HT-29 (cell line): ENCODE measurements around the gene ZFYVE19. TPM values are rescaled to one million over a fixed set of nuclear protein-coding genes. Genes with fewer than 3 reads are reported as not detected.

Experiments used
- DNase-seq: peaks from one replicate; pipeline ENCODE4 v3.0.0-alpha.2; 2015; ENCODE audit warnings: low spot score
- total RNA-seq: library from RNA; depleted of rRNA; stranded (reverse); fragments of >200 nt; shearing (Covaris generic); gene quantifications from 2 replicates; pipeline ENCODE4 v1.2.3, GENCODE V29; 2014

Gene ZFYVE19
- total RNA-seq, 1 experiment from 2014 or later: 68.6 TPM

DNA sequence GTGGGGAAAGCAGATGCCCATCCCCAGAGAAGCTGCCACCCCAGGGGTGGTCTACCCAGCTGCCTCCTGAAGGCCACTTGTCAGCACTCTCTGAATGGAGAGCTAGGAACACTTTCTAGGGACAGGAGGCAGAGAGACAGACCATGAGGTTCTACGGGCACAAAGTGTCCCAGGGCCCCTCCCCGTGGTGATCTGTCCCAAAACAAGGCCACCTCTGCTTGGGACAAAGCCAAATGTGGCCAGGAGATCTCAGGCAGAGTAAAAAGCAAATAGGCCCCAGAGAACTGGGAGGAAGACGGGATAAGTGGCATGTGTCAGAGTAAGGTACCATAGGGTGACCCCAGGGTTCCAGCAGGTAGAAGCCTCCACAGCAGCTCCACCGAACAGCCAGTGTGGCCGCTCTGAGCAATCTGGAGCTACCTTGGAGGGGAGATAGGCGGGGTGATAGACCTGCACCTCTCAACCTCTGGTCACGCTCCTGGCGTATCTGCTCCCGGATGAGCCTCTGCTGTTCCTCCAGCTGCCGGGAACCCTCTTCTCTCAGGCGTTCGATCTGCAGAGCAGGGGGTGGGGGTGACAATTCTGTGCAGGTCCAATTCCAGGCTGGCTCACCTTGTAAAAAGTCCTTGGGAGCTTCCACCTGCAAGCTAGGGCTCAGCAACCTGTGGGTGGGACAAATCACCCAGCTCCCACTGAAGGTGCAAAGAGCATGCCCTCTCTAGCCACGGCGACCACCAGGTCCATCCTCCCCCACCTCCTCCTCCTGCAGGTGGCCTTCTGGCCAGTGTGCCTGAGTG, 31.0 kb upstream of the ZFYVE19 start:
- no peak for DNase-seq

DNA sequence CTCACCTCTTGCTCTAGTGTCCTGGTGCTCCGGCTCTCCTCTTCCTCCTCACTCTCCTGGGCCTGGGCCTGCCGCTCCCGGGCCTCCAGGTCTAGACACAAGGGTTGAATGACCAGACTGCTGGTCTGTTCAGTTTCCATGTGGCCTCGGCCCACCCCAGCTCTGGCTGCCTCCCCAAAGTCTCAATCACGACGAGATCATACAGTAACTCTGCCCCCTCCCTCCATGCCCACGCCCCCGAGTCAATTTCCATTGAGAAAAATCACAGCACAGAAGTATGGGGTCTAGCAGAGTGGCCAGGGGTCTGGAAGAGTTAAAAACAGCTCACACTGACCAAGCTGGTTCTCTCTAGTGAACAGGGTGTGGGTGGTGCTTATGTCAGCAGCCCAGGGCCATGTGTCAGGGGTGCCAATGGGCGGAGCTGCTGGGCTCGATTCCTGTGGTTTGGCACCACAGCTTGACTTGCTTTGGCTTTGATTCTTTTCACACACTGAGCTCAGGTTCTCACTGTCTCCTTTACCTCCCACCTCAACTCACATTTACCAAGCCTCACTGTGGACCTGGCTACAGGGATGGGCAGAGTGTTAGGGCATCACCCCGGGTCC, 30.2 kb upstream of the ZFYVE19 start:
- DNase-seq: peak; percentile 96

DNA sequence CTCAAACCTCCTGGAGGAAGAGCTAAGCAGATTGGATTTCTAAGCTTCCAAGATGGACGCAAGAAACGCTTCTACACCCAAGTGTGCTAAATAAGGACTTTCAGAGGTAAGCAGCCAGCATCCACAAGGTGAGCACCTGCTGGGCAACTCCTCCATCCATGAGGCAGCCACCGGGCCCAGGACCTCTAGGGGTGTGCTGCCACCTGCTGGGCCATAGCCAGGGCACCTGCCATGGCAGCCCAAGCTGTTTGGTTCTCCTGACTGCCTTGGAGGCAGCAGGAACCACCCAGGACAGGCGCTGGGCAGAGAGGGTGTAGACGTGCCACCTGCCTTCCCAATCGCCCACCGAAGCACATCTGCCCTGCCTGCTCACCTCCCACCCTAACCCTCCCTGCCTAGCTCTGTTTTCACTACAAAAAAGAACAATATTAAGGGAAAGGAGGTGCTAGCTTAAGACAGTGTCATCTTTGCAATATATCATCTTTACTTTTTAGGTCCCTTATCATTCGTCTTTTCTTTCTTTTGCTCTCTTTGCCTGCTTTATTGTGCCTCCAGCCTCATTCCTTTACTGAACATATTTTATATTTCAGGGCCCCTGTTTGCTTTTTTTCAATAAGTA, 24.2 kb upstream of the ZFYVE19 start:
- DNase-seq: peak; percentile 98

DNA sequence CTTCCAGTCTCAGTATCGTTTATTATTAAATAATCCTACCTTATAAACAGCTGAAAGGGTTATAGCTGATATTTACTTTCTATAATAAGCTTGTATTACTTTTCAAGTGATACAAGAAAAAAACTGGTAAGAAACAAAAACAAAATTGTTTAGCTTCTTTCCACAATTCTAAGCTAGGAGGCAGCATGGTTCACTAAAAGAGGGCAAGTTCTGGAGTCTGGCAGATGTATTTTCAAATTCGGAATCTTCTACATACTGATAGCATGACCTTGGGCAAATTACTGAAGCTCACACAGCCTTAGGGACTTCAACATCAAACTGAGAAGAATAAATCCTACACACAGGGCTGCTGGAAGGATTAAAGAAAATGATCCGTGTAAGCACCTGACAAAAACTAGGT, 21.7 kb upstream of the ZFYVE19 start:
- peak; percentile 48 for DNase-seq

DNA sequence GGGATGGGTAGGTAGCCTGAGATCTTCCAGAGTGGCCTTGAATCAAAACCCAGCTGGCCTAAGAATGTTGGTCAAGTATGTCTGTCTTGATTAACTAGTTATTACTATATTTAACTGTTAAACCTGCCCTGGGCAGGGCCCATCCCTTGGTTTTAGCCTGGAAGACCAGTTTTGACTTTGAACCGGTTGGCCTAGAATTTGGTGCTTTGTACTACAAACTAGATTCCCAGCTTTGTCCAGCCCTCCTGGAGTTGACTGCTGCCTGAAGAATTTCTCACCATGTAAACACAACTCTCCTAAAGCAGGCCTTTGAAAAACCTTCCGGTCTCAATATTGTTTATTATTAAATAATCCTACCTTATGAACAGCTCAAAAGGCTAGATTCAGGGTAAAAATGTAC, 21.1 kb upstream of the ZFYVE19 start:
- peak; percentile 69 for DNase-seq

DNA sequence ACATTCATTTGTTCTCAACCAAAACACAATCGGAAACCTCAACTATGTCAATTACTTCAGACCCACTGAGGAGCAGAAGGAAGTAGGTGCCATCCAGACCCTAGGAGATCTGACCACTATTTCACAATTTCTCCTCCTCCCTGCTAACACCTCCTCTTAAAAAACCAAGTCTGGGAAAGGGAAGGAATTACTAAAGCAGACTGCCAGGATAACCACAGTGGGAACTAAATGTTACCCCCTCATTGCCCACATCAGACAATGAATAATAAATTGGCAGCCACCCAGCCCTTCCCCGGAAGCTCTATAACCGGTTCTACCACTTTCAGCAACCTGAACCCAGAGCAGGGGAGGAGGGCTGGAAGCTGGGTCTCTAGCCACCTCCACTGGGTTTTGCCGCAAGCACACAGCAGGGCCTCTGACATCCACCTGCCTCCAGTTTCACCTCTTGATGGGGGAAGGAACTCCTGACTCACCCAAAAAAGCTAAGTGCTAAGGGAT, 19.5 kb upstream of the ZFYVE19 start:
- DNase-seq: peak; percentile 99

DNA sequence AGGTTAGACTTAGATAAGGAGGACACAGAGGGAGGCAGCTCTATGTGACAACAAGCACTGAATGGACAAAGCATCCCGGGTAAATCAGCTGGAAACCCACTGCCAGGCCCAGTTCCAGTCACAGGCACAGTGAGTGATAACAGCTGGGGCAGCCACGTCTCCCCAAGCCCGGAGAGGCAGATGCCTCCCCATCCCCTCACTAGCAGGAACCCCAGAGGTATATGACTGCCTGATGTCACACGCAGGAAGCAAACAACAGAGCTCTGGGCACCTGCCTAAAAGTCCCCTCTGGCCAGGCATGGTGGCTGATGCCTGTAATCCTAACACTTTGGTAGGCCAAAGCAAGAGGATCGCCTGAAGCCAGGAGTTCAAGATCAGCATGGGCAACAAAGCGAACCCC, 18.9 kb upstream of the ZFYVE19 start:
- no peak for DNase-seq

DNA sequence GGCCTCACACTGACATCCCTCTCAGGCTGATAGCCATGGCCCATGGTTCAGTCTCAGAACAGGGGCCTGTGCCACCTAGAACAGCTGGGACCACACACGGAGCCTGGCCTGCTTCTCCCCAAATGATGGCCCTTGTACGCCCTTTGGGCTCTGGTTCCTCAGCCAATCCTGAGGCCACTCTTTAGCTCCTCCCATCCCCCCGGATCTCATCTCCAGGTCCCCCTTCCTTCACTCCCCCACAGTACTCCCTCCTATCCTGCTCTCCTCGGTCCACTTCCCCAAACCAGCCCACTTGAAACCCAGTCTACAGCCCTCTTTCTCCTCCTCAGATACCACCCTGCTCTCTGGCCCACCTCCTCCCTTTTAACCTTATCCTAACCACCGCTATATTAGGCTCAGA, 17.8 kb upstream of the ZFYVE19 start:
- DNase-seq: no peak

DNA sequence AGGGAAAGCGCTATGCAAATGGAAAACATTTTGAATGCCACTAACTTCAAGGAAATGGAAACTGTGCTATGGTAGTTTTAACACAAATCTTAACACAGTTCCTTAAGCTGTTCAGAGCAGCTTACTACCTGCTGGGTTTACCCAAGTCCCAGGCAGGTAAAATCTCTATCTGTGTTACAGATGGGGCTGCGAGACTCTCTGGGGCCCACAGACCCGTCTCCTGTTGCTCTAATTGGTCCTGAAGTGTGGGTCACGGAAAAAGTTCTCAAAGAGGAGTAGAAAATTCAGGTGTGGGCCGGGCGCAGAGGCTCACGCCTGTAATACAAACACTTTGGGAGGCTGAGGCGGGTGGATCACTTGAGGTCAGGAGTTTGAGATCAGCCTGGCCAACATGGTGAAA, 16.9 kb upstream of the ZFYVE19 start:
- no peak for DNase-seq

DNA sequence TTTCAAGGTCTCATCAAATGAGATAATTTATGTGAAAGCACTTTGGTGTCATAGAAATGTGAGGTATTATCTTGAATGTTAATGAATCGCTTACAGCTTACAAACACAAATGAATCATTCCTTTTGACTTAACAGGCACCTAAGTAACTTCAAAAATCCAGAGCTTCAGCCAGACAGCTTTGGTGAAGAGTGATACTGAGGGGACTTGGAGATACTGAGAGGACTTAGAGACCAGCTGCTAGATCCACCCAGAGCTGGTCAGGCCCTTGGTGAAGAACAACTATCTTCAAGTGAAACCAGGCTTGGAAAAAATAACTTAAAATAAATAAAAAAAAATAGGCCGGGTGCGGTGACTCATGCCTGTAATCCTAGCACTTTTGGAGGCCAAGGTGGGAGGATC, 16.2 kb upstream of the ZFYVE19 start:
- no peak for DNase-seq

DNA sequence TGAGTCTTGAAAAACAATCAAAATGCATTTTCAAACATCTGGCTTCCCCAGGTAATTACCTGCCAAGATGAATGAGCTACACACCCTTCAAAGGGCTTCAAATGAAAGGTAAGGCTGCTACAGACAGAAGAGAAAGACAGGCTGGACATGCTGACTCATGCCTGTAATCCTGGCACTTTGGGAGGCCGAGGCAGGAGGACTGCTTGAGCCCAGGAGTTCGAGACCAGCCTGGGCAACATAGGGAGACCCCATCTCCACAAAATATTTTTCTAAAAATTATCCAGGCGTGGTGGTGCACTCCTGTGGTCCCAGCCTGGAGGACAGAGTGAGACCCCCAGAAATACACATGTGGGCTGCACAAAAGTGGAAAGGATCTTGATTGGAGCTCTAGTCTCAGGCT, 14.5 kb upstream of the ZFYVE19 start:
- no peak for DNase-seq

DNA sequence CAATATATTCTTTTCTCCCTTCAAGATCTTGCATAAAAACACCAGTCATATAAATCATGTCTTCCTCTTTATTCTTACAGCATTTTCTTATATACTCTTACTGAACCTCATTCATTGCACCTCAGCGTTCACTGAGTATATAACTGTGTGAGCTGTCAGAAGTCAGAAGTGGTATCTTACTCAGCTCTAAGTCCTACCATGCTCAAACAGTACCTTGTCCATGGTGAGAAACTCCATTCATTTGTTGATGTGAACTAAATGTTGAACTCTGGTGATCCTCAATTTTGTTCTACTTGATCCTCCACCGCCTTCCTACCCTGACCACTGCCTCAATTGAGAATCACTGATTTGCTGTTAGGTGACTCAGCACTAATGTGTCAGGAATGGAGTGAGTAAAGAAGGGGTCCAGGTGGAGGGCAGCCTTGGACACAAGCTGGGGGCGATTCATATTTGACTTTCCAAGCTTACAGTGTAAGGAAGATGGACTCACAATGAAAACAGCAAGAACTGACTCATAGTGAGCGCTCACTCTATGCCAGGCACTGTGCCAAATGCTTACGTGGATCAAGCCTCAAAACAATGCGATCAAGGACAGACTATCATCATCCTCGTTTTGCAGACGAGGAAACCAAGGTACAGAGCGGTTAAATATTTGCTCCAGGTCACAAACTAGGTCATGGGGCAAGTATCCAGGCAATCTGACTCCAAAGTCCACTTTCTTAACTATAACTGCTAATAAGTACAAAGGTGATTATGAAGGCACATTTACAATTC, 13.5 kb upstream of the ZFYVE19 start:
- DNase-seq: peak; percentile 96

DNA sequence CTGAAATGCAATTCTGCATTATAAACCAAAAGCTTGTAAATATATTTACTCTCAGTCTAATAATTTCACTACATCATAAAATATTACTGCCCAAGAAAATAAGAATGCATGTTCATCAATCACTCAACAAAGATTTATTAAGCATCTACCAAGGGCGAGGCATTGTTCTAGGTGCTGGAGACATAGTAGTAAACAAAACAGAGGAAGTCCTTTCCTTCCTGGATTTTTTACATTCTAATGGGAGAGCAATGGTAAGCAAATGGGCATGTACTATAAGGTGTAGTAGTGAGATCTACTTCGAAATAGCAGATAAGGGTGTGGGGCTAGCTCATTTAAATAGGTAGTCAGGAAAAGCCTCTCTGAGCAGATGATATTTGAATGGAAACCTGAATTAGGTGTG, 10.8 kb upstream of the ZFYVE19 start:
- DNase-seq: peak; percentile 55

DNA sequence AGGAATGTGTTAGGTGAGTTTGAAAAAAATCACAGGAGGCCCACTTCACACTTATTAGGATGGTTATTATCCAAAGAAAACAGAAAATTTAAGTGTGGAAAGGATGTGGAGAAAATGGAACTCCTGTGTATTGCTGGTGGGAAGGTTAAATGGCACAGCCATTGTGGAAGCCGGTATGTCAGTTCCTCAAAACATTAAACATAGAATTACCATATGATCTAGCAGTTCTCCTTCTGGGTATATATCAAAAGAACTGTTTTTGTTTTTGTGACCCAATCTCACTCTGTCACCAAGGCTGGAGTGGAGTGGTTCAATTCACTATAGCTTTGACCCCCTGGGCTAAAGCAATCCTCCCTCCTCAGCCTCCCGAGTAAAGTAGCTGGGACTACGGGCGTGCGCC, 10.4 kb upstream of the ZFYVE19 start:
- DNase-seq: no peak

DNA sequence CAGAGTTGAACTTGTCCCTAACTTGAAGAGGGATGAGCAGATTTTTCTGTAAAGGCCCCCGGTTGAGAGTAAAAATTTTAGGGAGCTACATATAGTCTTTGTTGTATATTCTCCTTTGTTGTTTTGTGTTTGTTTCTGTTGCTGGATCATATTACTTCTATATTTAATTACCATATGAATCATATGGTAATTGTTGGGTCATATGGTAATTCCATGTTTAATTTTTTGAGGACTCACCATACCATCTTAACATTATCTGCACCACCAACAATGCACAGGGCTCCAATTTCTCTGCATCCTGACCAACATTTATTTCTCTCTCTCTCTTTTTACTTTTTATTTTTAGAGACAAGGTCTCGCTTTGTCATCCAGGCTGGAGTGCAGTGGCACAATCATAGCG, 7.4 kb upstream of the ZFYVE19 start:
- no peak for DNase-seq

DNA sequence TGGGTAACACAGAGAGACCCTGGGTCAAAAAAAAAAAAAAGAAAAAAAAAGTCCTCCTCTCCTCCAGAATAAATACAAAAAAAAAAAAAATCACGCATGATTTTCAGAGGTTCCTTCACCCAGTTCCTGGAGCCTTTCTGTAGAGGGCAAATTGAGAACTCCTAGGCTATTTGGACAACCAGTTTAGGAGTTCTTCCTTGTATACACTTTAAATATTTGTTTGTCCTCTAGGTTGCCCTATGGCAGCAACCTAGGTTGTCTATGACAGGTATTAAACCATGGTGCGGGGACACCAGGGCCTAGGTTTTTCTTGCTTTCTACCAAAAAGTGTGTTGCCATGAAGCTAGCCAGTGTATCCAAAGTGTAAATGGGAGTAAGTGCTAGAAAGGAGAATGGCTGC, 3.8 kb upstream of the ZFYVE19 start:
- DNase-seq: no peak

DNA sequence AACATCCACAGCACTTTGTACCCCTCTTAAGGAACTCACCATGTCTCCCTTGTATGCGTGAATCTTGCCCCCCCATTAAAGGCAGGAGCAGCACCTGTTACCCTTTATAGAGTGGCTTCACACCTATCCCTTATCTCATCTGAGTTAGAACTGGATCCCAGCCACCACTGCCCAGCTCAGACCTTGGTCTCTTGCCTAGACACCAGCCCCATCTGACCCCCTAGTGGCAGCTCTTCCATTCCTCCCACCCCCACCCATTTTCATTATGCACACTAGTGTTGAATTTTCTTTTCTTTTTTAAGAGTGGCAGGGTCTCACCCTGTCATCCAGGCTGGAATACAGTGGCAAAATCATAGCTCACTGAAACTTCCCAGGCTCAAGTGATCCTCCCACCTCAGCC, 3.2 kb upstream of the ZFYVE19 start:
- no peak for DNase-seq

DNA sequence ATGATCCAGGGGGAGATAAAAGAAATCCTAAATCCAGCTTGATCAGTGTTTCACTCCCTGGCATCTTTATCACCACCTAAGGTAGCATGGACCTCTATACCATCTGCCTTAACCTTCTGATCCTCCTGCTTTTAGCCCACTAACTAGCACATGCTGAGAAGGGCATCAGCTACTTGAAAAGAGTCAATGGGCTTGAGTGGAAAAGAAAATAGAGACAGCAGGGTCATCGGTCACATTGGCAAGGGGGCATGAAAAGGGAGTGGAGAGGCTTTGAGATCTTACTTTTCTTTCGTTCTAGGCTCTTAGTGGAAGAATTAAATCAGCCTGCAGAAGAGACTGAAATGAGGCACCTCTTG, 239 bp upstream of the ZFYVE19 start:
- no peak for DNase-seq

DNA sequence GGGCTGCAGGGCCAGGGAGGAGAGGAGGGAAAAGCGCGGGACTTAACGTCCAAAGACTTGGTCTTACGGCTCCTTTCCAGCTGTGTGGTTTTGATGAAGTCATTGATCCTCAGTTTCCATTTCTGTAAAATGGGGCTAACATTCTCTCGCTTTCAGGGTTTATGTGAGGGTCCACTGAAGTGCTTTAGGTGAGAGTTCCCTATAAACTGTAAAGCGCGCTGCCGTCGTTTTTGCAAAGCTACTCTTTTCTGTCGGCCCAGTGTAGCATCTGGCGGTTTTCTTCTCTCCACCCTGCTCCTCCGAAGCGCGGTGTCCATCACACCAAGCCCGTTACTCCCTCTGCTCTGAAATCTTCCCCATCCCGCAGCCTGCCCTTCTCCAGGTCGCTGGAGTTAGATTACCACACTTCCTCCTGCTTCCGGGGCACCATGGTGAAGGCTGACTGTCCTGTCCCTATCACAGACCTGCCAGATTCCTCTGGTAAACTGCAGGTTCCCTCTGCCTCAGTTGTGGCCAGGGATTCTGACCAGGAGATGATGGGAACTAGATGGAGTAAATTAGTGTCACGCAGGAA, 1.1 kb downstream of the ZFYVE19 start:
- no peak for DNase-seq

DNA sequence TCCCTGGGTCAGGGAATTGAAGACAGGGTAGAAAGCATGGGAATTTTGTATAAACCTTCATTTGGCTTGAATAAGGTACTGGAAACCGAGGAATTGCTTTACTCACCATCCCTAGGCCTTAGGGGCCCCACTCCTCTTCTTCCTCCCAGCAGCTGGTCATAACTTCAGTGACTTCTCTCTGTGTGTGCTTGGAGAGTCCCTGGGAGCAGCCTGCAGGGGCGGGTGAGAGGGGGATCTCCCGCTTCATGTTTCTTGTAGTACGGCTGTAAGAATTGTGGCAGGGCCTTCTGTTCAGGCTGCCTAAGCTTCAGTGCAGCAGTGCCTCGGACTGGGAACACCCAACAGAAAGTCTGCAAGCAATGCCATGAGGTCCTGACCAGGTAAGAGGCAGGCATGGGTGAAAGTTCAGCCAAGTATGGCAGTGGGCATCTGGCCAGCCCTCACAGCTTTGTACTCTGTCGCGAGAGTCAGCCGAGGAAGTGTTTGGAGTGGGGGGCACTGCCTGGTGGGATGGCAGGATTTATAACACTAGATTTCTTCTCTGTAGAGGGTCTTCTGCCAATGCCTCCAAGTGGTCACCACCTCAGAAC, 2.1 kb downstream of the ZFYVE19 start:
- DNase-seq: no peak

DNA sequence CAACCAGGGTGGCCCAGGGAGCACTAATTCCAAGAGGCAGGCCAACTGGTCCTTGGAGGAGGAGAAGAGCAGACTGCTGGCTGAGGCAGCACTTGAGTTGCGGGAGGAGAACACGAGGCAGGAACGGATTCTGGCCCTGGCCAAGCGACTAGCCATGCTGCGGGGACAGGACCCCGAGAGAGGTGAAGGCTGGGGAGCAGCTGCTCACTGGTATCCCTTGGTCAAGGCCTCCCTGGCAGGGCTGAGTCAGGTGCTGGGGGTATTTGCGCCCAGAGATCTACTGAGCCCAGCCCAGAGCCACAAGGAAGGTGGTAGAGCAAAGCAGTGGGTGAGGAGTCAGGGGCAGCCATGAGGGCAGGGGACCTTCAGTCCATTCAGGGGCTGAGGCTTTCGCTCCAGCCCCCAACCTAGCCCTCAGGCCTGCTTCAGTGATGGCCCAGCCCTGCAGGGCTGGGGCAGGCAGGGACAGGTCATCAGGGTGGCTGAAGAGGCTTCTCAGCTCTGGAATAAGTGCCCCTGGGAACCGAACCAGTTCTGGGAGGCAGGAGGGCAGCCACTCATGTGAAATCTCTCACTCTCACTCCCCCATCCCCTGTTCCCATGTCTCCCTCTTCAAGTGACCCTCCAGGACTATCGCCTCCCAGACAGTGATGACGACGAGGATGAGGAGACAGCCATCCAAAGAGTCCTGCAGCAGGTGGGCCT, 6.0 kb downstream of the ZFYVE19 start:
- no peak for DNase-seq
